Uterus (tissue), 2 donors: ENCODE measurements around the gene SLC39A3.

Experiments
- POLR2A ChIP-seq, 2 donors: fragments of 450-650 bp; IDR thresholded peaks; one replicate each; pipeline ENCODE4 v1.6.1; 2016; ENCODE audit warnings: antibody characterized with exemption in 2 of 2, mild to moderate bottlenecking in 1 of 2, moderate library complexity in 1 of 2
- TF ChIP-seq, protein P1 (sequence below), 4 experiments: fragments of 200-600 bp in 2 of 4; fragments of 450-650 bp in 2 of 4; sonication (generic) in 2 of 4; IDR thresholded peaks; one replicate each; pipeline ENCODE4 v1.5.1; 2016 to 2019; ENCODE audit warnings: antibody characterized with exemption in 4 of 4, mild to moderate bottlenecking in 2 of 4, moderate library complexity in 1 of 4

DNA sequence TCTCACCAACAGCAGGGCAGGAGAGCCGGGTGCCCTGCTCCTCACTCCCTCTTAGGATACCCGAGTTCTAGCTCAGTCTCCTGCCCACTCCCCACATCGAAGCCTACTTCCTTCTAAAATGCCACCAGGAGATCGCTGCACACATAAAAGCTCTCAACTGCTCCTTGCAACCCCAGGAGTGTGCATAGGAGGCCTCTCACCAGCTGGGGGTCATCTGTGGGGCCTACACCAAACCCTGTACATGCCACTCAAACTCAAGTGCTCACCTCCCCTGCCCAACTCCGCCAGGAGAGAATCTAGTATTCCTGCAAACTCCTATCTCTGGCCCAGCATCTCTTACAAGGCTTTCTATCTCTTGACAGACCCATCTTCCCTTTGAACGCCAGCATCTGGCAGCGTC, 40.5 kb upstream of the SLC39A3 start:
- TF ChIP-seq, protein P1, sequence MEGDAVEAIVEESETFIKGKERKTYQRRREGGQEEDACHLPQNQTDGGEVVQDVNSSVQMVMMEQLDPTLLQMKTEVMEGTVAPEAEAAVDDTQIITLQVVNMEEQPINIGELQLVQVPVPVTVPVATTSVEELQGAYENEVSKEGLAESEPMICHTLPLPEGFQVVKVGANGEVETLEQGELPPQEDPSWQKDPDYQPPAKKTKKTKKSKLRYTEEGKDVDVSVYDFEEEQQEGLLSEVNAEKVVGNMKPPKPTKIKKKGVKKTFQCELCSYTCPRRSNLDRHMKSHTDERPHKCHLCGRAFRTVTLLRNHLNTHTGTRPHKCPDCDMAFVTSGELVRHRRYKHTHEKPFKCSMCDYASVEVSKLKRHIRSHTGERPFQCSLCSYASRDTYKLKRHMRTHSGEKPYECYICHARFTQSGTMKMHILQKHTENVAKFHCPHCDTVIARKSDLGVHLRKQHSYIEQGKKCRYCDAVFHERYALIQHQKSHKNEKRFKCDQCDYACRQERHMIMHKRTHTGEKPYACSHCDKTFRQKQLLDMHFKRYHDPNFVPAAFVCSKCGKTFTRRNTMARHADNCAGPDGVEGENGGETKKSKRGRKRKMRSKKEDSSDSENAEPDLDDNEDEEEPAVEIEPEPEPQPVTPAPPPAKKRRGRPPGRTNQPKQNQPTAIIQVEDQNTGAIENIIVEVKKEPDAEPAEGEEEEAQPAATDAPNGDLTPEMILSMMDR (IDR thresholded peaks at IDR 0.05): no peak
- TF ChIP-seq POLR2A (IDR thresholded peaks at IDR 0.05): no peak
